ENCODE data around the gene PGAP2. TPM values are rescaled to one million over a fixed set of nuclear protein-coding genes. Genes with fewer than 3 reads are reported as not detected.

Gene PGAP2
- total and polyA plus RNA-seq, 2 of the 13 experiments (the other 11 are each of a cell fraction or from before 2014, with no cell fraction given), result 21.5 to 47.8 TPM

Small RNAs within 50 kb of the gene (small RNA-seq; reads per million reads assigned to genes)
- 0 to 2.9 (median 2.0) reads per million in 3 experiments for gene RNU7-50P (ENCODE audit: insufficient read depth in 2 of 3, insufficient read length in 3 of 3, low read depth in 2 of 3, low replicate concordance in 1 of 3)

Other genes with a start within 250 kb of the PGAP2 start
- gene ART5, start 166.6 kb upstream of the PGAP2 start, total RNA-seq (2016; rRNA removed; fragmentation: Illumina TruSeq; extraction: Trizol), result 0.52 and 0.93 TPM in 2 replicates
- gene ART5, start 166.6 kb upstream of the PGAP2 start, polyA plus RNA-seq (2011; rRNA removed), result 0.48 and 0.55 TPM in 2 replicates
- gene ART1, start 163.4 kb upstream of the PGAP2 start, total RNA-seq (2016; rRNA removed; fragmentation: Illumina TruSeq; extraction: Trizol), result not detected in 2 replicates
- not detected in 2 replicates for gene ART1, start 163.4 kb upstream of the PGAP2 start, polyA plus RNA-seq (2011; rRNA removed)
- gene CHRNA10, start 137.2 kb upstream of the PGAP2 start, total RNA-seq (2016; rRNA removed; fragmentation: Illumina TruSeq; extraction: Trizol), result 0.27 and 0.71 TPM in 2 replicates
- gene CHRNA10, start 137.2 kb upstream of the PGAP2 start, polyA plus RNA-seq (2011; rRNA removed), result 0.44 and 0.53 TPM in 2 replicates
- 85.3 and 126 TPM in 2 replicates for gene NUP98, start 11.0 kb upstream of the PGAP2 start, total RNA-seq (2016; rRNA removed; fragmentation: Illumina TruSeq; extraction: Trizol)
- 73.6 and 76.6 TPM in 2 replicates for gene NUP98, start 11.0 kb upstream of the PGAP2 start, polyA plus RNA-seq (2011; rRNA removed)
- gene RHOG, start 32.4 kb downstream of the PGAP2 start, total RNA-seq (2016; rRNA removed; fragmentation: Illumina TruSeq; extraction: Trizol), result 7.7 TPM in 2 replicates
- gene RHOG, start 32.4 kb downstream of the PGAP2 start, polyA plus RNA-seq (2011; rRNA removed), result 23.4 and 27.1 TPM in 2 replicates
- gene STIM1, start 47.1 kb downstream of the PGAP2 start, total RNA-seq (2016; rRNA removed; fragmentation: Illumina TruSeq; extraction: Trizol), result 16.3 and 19.2 TPM in 2 replicates
- gene STIM1, start 47.1 kb downstream of the PGAP2 start, polyA plus RNA-seq (2011; rRNA removed), result 28.5 and 33.3 TPM in 2 replicates

All from HepG2 (cell line).